Skeletal muscle tissue (tissue), 4 donors: Measurements from ENCODE around the gene TNIP1. TPM values are rescaled to one million over a fixed set of nuclear protein-coding genes. Genes with fewer than 3 reads are reported as not detected.

ENCODE experiments used
- H3K27ac ChIP-seq: one replicate; pipeline ENCODE4 v1.7.0; 2013; ENCODE audit warnings: mild to moderate bottlenecking, low read depth, low read length, inconsistent platforms
- H3K27me3 ChIP-seq, 3 donors: one replicate each; pipeline ENCODE4 v1.7.0; 2013; ENCODE audit warnings: low read length in 3 of 3; ENCODE audit not compliant: control insufficient read depth in 3 of 3, insufficient read depth in 3 of 3
- H3K36me3 ChIP-seq, 3 donors: one replicate each; pipeline ENCODE4 v1.7.0; 2013; ENCODE audit warnings: low read length in 3 of 3; ENCODE audit not compliant: control insufficient read depth in 3 of 3, insufficient read depth in 3 of 3
- H3K4me1 ChIP-seq, 3 donors: one replicate each; pipeline ENCODE4 v1.7.0; 2013; ENCODE audit warnings: low read length in 3 of 3, mild to moderate bottlenecking in 3 of 3; ENCODE audit not compliant: control insufficient read depth in 3 of 3, insufficient read depth in 3 of 3
- H3K4me3 ChIP-seq, 3 donors: one replicate each; pipeline ENCODE4 v1.7.0; 2013; ENCODE audit warnings: low read length in 3 of 3
- H3K9ac ChIP-seq, 3 donors: one replicate each; pipeline ENCODE4 v1.7.0; 2013; ENCODE audit warnings: low read length in 3 of 3, mild to moderate bottlenecking in 3 of 3, moderate library complexity in 2 of 3, low read depth in 1 of 3
- H3K9me3 ChIP-seq, 3 donors: one replicate each; pipeline ENCODE4 v1.7.0; 2013; ENCODE audit warnings: low read length in 3 of 3; ENCODE audit not compliant: control insufficient read depth in 3 of 3
- total RNA-seq: library from RNA; depleted of rRNA; stranded (reverse); fragments of >200 nt; gene quantifications from one replicate; pipeline ENCODE4 v1.2.3, GENCODE V29; 2014
- donor health status: Osteomylitis.

TNIP1 gene
- total RNA-seq, 1 donor from 2014 or later = 42.8 TPM

GRCh38 chr5:151058891-151059489, 21.8 kb downstream of the TNIP1 start:
- H3K27me3 ChIP-seq = no peaks in the 10 kb centered on the region
- H3K9ac ChIP-seq = peak overlapping the region in 2 of 3 donors; percentile 15 to 68
- peaks cover 48 to 59% (median 58%) of the 10 kb centered on the region in 3 donors for H3K4me1 ChIP-seq
- peak overlapping the region; percentile 74 for H3K27ac ChIP-seq
- peaks cover 68 to 73% (median 69%) of the 10 kb centered on the region in 3 donors for H3K36me3 ChIP-seq
- H3K9me3 ChIP-seq = no peaks in the 10 kb centered on the region
- H3K4me3 ChIP-seq = no peak overlapping the region

GRCh38 chr5:151058301-151058700, 22.5 kb downstream of the TNIP1 start:
- H3K4me1 ChIP-seq = peaks cover 47 to 59% (median 58%) of the 10 kb centered on the region in 3 donors

GRCh38 chr5:151056379-151057325, 24.2 kb downstream of the TNIP1 start:
- H3K4me3 ChIP-seq = no peak overlapping the region
- peaks cover 60 to 76% (median 66%) of the 10 kb centered on the region in 3 donors for H3K36me3 ChIP-seq
- H3K9ac ChIP-seq = no peak overlapping the region
- no peaks in the 10 kb centered on the region for H3K9me3 ChIP-seq
- H3K4me1 ChIP-seq = peaks cover 40 to 55% (median 55%) of the 10 kb centered on the region in 3 donors
- H3K27me3 ChIP-seq = no peaks in the 10 kb centered on the region
- no peak overlapping the region for H3K27ac ChIP-seq

More at GRCh38 chr5:151058301-151058700, 22.5 kb downstream of the TNIP1 start:
- no peaks in the 10 kb centered on the region for H3K9me3 ChIP-seq
- peak overlapping the region; percentile 74 for H3K27ac ChIP-seq
- no peak overlapping the region for H3K4me3 ChIP-seq
- no peaks in the 10 kb centered on the region for H3K27me3 ChIP-seq
- peak overlapping the region in 1 of 3 donors; percentile 68 for H3K9ac ChIP-seq
- H3K36me3 ChIP-seq = peaks cover 70 to 78% (median 75%) of the 10 kb centered on the region in 3 donors

GRCh38 chr5:151055336-151055735, 25.5 kb downstream of the TNIP1 start:
- H3K9ac ChIP-seq = peak overlapping the region in 2 of 3 donors; percentile 24 to 25
- H3K4me3 ChIP-seq = no peak overlapping the region
- H3K9me3 ChIP-seq = no peaks in the 10 kb centered on the region
- H3K4me1 ChIP-seq = peaks cover 36 to 50% (median 45%) of the 10 kb centered on the region in 3 donors
- H3K27me3 ChIP-seq = no peaks in the 10 kb centered on the region
- peaks cover 62 to 74% (median 67%) of the 10 kb centered on the region in 3 donors for H3K36me3 ChIP-seq
- H3K27ac ChIP-seq = no peak overlapping the region

GRCh38 chr5:151054709-151055108, 26.1 kb downstream of the TNIP1 start:
- Histone ChIP-seq H3K9ac (no peak overlapping the region), H3K4me1 (peaks cover 30 to 44% (median 38%) of the 10 kb centered on the region in 3 donors), H3K4me3 (no peak overlapping the region), H3K27ac (no peak overlapping the region), H3K36me3 (peaks cover 63 to 74% (median 71%) of the 10 kb centered on the region in 3 donors), H3K27me3 (no peaks in the 10 kb centered on the region), H3K9me3 (no peaks in the 10 kb centered on the region)

- H3K9ac ChIP-seq = peak overlapping the region in 1 of 3 donors; percentile 66
- no peak overlapping the region for H3K27ac ChIP-seq
- peaks cover 67 to 75% (median 75%) of the 10 kb centered on the region in 3 donors for H3K36me3 ChIP-seq
- H3K9me3 ChIP-seq = no peaks in the 10 kb centered on the region
- H3K4me3 ChIP-seq = no peak overlapping the region
- H3K4me1 ChIP-seq = peaks cover 22 to 36% (median 31%) of the 10 kb centered on the region in 3 donors
- no peaks in the 10 kb centered on the region for H3K27me3 ChIP-seq
Observed at GRCh38 chr5:151053796-151054462, 26.9 kb downstream of the TNIP1 start.

- H3K4me3 ChIP-seq = no peak overlapping the region
- H3K9ac ChIP-seq = peak overlapping the region in 1 of 3 donors; percentile 58
- H3K36me3 ChIP-seq = peaks cover 67 to 79% (median 75%) of the 10 kb centered on the region in 3 donors
Observed at GRCh38 chr5:151052836-151053235, 28.0 kb downstream of the TNIP1 start.

GRCh38 chr5:151051931-151052608, 28.8 kb downstream of the TNIP1 start:
- Histone ChIP-seq H3K4me1 (peaks cover 15 to 36% (median 28%) of the 10 kb centered on the region in 3 donors), H3K9me3 (no peaks in the 10 kb centered on the region), H3K4me3 (peak overlapping the region in 1 of 3 donors; percentile 13), H3K36me3 (peaks cover 61 to 83% (median 78%) of the 10 kb centered on the region in 3 donors), H3K9ac (peak overlapping the region in 1 of 3 donors; percentile 58), H3K27ac (no peak overlapping the region), H3K27me3 (no peaks in the 10 kb centered on the region)

More at GRCh38 chr5:151052836-151053235, 28.0 kb downstream of the TNIP1 start:
- Histone ChIP-seq H3K27ac (no peak overlapping the region), H3K4me1 (peaks cover 15 to 33% (median 25%) of the 10 kb centered on the region in 3 donors), H3K9me3 (no peaks in the 10 kb centered on the region), H3K27me3 (no peaks in the 10 kb centered on the region)
